Measurements from ENCODE around the gene TNNT3. TPM values are rescaled to one million over a fixed set of nuclear protein-coding genes. Genes with fewer than 3 reads are reported as not detected.

Gene TNNT3
- total RNA-seq, 1 experiment from 2014 or later = not detected

- no peak overlapping the region for H3K4me3 ChIP-seq (ENCODE audit: low read length)
- TF ChIP-seq EZH2 (IDR thresholded peaks at IDR 0.05; ENCODE audit: low read length, unreplicated experiment) (no peak), CTCF (conservative IDR thresholded peaks at IDR 0.05; ENCODE audit: low read depth, low read length) (no peak), EZH2phosphoT487 (IDR thresholded peaks at IDR 0.05; ENCODE audit: borderline replicate concordance, low read length) (no peak)
- no TSS peak for BruUV-seq (replicated peaks)
- no peak overlapping the region for H3K27ac ChIP-seq (ENCODE audit: low read length)
- H3K4me1 ChIP-seq (ENCODE audit: insufficient read depth, low read length) = no peaks in the 10 kb centered on the region
- no peaks in the 10 kb centered on the region for H3K36me3 ChIP-seq (ENCODE audit: low read depth, low read length)
- H3K9me2 ChIP-seq (replicated peaks; ENCODE audit: low read length) = no peaks in the 10 kb centered on the region
- no peaks in the 10 kb centered on the region for H3F3A ChIP-seq (ENCODE audit: low read length, unreplicated experiment)
- ATAC-seq (no peak), DNase-seq (no peak)
- H3K9ac ChIP-seq (ENCODE audit: low read length) = no peak overlapping the region
- POLR2A ChIA-PET (ENCODE audit: unreplicated experiment) = no interaction called here
- no peaks in the 10 kb centered on the region for H4K20me1 ChIP-seq (ENCODE audit: low read length)
- CTCF ChIA-PET = no interaction called here
- intact Hi-C loops (cut with micrococcal nuclease) = no loop called here
- no peaks in the 10 kb centered on the region for H3K79me2 ChIP-seq (ENCODE audit: low read length)
- H2AFZ ChIP-seq (ENCODE audit: low read length) = no peak overlapping the region
- H3K4me2 ChIP-seq (ENCODE audit: low read length) = no peak overlapping the region
- no peaks in the 10 kb centered on the region for H3K27me3 ChIP-seq (ENCODE audit: low read length)
- no peaks in the 10 kb centered on the region for H3K9me3 ChIP-seq (ENCODE audit: low read length)
These were observed 17.5 kb downstream of the TNNT3 start for GRCh38 chr11:1936781-1937615.

- Histone ChIP-seq H3K4me3 (ENCODE audit: low read length) (no peak overlapping the region), H3K4me1 (ENCODE audit: insufficient read depth, low read length) (no peaks in the 10 kb centered on the region), H3K4me2 (ENCODE audit: low read length) (no peak overlapping the region), H3K27me3 (ENCODE audit: low read length) (no peaks in the 10 kb centered on the region), H3K36me3 (ENCODE audit: low read depth, low read length) (no peaks in the 10 kb centered on the region), H3K9ac (ENCODE audit: low read length) (no peak overlapping the region), H3K27ac (ENCODE audit: low read length) (no peak overlapping the region), H3K9me2 (replicated peaks; ENCODE audit: low read length) (no peaks in the 10 kb centered on the region), H2AFZ (ENCODE audit: low read length) (no peak overlapping the region), H4K20me1 (ENCODE audit: low read length) (no peaks in the 10 kb centered on the region), H3F3A (ENCODE audit: low read length, unreplicated experiment) (no peaks in the 10 kb centered on the region), H3K9me3 (ENCODE audit: low read length) (no peaks in the 10 kb centered on the region), H3K79me2 (ENCODE audit: low read length) (no peaks in the 10 kb centered on the region)
- TF ChIP-seq CTCF (conservative IDR thresholded peaks at IDR 0.05; ENCODE audit: low read depth, low read length) (no peak), EZH2 (IDR thresholded peaks at IDR 0.05; ENCODE audit: low read length, unreplicated experiment) (no peak), EZH2phosphoT487 (IDR thresholded peaks at IDR 0.05; ENCODE audit: borderline replicate concordance, low read length) (no peak)
- no TSS peak for BruUV-seq (replicated peaks)
- CTCF ChIA-PET = no interaction called here
- intact Hi-C loops (cut with micrococcal nuclease) = no loop called here
- POLR2A ChIA-PET (ENCODE audit: unreplicated experiment) = interaction anchor here (0.6 kb wide), 1 partner anchor 30 kb away, joined by 3 read pairs; no protein-coding TSS in a partner anchor
- ATAC-seq (no peak), DNase-seq (no peak)
These were observed 18.3 kb downstream of the TNNT3 start for GRCh38 chr11:1937616-1938342.
